Measurements from ENCODE around the gene WDTC1.

Gene WDTC1

DNA sequence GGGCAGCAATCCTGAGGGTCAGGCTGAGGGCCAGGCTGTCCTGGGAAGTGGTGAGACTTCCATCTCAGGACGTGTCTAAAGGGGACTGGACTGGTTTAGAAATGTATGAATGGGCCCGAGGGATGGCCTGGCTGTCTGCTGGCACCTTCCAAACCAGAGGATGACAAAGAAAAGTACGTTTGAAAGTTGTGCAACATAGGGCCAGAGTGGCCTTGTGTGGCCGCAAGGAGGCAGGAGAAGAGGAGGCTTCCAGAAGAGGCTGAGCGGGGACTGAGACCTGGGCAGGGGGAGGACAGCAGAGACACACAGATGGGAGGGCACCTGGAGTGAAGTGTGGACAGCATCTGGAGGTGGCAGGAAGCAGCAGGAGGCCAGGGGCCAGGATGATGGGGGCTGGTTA, 104.8 kb downstream of the WDTC1 start:
- FAIRE-seq, result no peak

DNA sequence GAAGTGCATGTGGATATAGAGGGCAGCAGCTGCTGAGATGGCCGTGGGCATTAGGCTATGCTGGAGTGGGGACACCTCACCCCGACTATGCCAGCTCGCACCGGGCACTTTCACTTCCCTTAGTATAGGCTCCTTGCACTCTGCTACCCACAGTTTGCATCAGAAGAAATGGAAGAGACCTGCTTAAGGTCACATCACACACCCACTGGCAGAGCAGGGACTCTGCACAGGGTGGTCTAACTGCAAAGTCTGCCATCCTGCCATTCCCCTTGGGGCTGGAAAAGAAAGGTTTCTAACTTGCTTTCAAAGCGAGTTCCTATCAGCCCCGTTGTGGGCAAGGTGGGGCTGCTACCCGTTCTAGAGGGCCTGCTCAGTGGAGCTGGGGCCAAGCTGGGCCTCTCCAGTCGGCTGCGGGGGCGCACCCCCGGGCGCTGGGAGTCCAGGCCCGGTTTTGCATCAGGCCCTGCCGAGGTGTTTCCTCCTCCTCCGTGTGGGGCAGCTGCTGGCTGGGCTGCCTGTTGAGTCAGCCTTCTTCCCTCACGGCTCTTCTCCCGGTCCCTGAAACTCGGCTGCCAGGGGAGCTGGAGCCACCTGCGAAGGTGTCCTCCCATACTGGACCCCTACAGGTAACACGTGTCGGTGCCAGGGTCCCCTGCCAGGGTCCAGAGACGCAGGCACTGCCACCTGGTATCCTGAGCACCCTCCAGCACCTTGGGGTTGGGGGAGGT, 107.3 kb downstream of the WDTC1 start, which contains the start of gene SYTL1:
TSS of gene SYTL1 (plus strand) at position 498 of the 728 bp plus-strand sequence. CDS start 3,313 bp downstream, outside the sequence.
- no peak for FAIRE-seq

DNA sequence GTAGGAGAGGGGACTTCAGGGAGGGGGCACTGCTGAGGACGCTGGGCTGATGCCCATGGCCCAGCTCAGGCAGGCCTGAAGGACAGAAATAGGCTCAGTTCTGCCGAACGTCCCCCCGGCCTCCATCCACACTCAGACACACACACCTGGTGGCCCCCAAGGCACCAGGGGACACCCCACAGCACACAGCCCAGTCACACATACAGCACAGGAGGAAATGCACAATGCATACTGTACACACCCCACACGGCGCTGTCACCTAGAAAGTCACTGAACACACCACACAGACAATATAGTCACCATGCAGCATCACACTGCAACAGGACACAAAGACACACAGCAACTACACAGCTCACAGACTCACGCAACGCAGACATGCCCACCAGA, 108.0 kb downstream of the WDTC1 start:
- FAIRE-seq, result no peak

DNA sequence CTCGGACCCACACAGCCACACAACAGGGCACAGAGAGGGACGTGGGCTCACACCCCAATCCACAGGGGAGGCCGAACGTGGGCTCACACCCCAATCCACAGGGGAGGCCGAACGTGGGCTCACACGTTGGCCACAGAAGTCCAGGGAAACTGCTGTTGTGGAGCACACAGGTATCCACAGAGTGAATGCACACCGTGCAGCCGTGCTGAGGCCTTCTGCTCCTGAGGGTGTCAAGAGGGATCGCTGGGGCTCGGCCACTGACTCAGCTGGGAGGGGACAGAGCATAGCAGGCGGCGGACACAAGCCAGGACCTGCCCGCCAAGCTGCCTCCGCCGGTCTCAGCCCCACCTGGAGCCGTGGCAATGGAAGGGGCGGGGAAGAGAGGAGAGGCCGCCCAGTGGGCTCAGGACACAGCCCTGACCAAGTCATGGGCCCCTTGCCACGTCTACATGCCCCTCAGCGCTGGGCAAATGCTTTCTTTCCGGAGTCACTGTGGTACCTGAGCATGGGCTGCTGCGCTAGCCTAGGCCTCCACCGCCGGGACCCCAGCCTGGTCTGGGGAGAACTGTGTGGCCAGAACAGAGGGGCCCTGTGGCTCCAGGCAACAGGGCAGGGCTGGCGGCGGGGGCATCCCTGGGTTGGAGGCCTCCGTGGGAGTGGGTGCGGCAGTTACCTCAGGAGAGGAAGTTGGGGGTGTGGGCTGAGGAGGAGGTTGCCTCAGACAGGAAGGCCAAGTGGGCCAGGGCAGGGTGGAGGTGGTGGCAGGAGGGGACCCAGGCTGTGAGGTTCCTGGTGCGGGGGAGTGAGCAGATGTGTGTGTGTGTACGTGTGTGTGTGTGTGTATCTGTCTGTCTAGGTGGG, 108.6 kb downstream of the WDTC1 start:
- FAIRE-seq, result no peak

GRCh38 chr1:27343639-27344025, 109.2 kb downstream of the WDTC1 start:
- no peak for FAIRE-seq

- FAIRE-seq, result no peak
Observed at GRCh38 chr1:27345272-27345671, 110.8 kb downstream of the WDTC1 start.

DNA sequence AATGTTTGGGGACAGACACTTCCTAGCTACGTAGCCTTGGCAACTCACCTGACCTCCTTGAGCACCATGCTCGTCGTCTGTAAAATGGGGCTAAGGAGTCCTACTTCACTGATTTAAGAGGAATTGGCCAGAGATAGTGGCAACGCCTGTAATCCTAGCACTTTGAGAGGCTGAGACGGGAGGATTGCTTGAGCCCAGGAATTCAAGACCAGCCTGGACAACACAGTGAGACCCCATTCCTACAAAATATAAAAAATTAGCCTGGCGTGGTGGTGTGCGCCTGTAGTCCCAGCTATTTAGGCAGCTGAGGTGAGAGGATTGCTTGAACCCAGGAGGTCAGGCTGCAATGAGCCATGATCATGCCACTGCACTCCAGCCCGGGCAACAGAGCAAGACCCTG, 111.9 kb downstream of the WDTC1 start:
- FAIRE-seq, result no peak

DNA sequence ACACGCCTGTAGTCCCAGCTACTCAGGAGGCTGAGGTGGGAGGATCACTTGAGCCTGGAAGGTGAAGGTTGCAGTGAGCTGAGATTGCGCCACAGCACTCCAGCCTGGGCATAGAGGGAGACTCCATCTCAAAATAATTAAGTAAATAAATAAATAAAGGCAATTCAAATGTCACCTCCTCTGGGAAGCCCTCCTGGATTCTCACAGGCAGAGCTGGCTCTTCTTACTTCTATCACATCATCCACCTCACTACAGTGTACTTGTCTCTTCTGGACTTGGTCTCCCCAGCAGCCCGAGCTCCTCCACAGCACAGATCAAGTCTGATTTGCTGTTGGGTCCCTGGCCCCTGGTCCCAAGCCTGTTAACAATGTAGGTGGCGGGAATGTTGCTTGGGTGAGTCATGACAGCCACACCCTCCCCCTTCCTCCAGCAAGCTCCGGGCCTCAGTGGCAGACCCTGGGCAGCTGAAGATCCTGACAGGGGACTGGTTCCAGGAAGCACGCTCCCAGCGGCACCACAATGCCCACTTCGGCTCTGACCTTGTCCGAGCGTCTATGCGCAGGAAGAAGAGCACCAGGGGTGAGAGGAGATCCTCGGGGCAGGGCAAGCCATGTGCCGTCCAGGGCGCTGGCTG, 112.7 kb downstream of the WDTC1 start:
- no peak for FAIRE-seq

GRCh38 chr1:27348861-27349783, 114.7 kb downstream of the WDTC1 start:
- no peak for FAIRE-seq

DNA sequence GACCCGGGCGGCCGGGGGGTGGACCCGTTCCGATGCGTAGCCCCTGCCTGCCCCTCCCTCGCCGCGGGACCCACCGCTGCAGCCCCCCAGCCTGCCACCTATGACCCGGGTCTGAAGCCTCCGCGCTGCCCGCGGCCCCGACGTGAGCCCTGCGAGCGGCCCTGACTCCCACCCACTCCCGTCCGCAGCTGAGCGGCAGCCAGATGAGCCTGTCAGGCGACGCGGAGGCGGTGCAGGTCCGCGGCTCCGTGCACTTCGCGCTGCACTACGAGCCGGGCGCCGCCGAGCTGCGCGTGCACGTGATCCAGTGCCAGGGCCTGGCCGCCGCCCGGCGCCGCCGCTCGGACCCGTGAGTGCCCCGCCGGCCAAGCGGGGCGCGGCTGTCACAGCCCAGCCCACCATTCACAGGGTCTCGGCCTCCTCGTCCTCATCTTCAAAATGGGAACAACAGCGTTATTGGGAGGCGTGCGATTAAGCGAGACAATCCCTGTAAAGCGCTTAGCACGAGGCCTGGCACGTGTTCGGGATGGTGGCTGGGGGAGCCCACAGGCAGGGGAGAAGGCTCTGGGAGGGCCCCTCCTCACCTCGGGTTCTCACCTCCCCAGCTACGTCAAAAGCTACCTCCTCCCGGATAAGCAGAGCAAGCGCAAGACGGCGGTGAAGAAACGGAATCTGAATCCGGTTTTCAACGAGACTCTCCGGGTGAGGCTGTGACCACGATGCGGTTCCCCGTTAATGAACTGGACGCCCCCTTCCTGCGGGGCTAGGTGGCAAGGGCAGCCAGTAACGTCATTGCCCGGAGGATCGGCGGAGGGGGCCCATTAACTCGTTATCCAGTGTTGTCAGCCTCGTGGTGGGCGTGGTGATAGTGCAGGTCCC, 115.6 kb downstream of the WDTC1 start:
- FAIRE-seq, result no peak

GRCh38 chr1:27350663-27351540, 116.5 kb downstream of the WDTC1 start:
- FAIRE-seq, result no peak

- no peak for FAIRE-seq
Observed at GRCh38 chr1:27351541-27352107, 117.2 kb downstream of the WDTC1 start.

- FAIRE-seq, result no peak
Observed at GRCh38 chr1:27353166-27353565, 118.7 kb downstream of the WDTC1 start.

- no peak for FAIRE-seq
Observed at GRCh38 chr1:27353629-27354028, 119.2 kb downstream of the WDTC1 start.

GRCh38 chr1:27355683-27356082, 121.3 kb downstream of the WDTC1 start:
- FAIRE-seq, result no peak

DNA sequence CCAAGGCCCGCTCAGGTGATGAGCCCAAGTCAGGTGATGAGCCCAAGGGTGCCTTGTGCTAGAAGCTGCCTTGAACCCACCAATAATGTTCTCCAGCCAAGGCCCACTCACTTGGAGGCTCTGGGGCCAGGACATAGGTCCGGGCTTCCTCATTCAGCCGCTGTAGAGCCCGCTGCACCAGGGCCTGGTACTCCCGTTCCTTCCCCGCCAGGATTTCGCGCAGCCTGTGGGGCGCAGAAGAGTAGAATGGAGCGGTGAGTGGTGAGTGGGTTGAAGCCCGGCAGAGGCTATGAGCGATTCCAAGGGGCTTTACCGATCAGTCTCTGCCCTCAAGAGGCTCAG, 121.8 kb downstream of the WDTC1 start:
- FAIRE-seq, result no peak

DNA sequence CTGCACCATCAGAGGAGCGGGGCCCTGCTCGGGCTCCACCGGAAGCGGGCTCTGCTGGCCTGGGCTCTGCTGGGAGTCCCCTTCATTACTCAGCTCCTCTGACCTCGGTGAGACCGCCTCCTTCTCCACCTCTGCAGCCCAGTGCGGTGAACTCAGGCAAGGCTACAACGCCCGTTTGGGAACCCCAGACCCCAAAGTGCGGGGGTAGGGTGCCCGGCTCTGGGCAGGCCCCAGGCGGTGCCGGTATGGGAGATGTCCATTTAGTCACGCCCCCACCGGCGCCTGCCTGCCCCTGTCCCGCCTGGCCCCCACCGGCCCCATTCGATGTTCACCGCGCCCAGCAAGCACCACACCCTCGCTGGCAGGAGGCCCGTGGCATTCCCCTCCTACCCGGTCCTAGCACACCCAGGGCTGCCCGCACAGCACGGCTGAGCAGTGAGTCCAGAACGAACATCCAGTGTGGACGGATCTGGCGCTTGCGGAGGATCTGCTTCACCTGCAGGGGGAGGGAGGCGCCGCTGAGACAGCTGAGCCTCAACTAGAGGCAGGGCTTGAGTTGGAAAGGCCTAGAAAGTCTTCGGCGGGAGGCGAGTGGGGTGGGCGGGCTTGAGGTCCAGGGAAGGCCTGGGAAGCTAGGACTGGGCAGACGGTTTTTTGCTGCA, 122.3 kb downstream of the WDTC1 start:
- no peak for FAIRE-seq

- FAIRE-seq, result no peak
Observed at GRCh38 chr1:27357281-27358037, 123.0 kb downstream of the WDTC1 start.
